GM18505 (cell line): ENCODE results near the gene CDKN1C.

Experiments used
- ATAC-seq: cut with Tn5 transposase; IDR thresholded peaks from one replicate; pipeline ENCODE4 v1.9.1; 2021; ENCODE audit not compliant: unreplicated experiment
- POLR2A ChIP-seq: IDR thresholded peaks from 4 replicates; pipeline ENCODE4 v1.6.1; 2011; ENCODE audit warnings: borderline replicate concordance; ENCODE audit not compliant: insufficient read depth, insufficient read length; ENCODE audit errors: extremely low read depth

CDKN1C gene

GRCh38 chr11:2886191-2886894 lies 768 bp upstream of the CDKN1C start:
- no peak for ATAC-seq
- TF ChIP-seq POLR2A, result no peak

- no peak for TF ChIP-seq POLR2A
- ATAC-seq, result no peak
Observed at GRCh38 chr11:2885017-2885677, 428 bp downstream of the CDKN1C start.

- TF ChIP-seq POLR2A, result no peak
- ATAC-seq, result no peak
Observed at GRCh38 chr11:2883979-2884815, 1.4 kb downstream of the CDKN1C start.

- no peak for ATAC-seq
- TF ChIP-seq POLR2A, result no peak
Observed at GRCh38 chr11:2883640-2883978, 2.0 kb downstream of the CDKN1C start.

- TF ChIP-seq POLR2A, result no peak
- ATAC-seq, result no peak
Observed at GRCh38 chr11:2882396-2883110, 3.0 kb downstream of the CDKN1C start.

- TF ChIP-seq POLR2A, result no peak
- no peak for ATAC-seq
Observed at GRCh38 chr11:2881981-2882375, 3.6 kb downstream of the CDKN1C start.

- TF ChIP-seq POLR2A, result no peak
- ATAC-seq, result no peak
Observed at GRCh38 chr11:2881076-2881980, 4.2 kb downstream of the CDKN1C start.

- TF ChIP-seq POLR2A, result no peak
- no peak for ATAC-seq
Observed at GRCh38 chr11:2880646-2881045, 4.9 kb downstream of the CDKN1C start.

- no peak for ATAC-seq
- TF ChIP-seq POLR2A, result no peak
Observed at GRCh38 chr11:2878782-2879181, 6.8 kb downstream of the CDKN1C start.

- ATAC-seq, result no peak
- no peak for TF ChIP-seq POLR2A
Observed at GRCh38 chr11:2877474-2877873, 8.1 kb downstream of the CDKN1C start.

- no peak for ATAC-seq
- no peak for TF ChIP-seq POLR2A
Observed at GRCh38 chr11:2874963-2875362, 10.6 kb downstream of the CDKN1C start.

GRCh38 chr11:2870969-2871680 lies 14.4 kb downstream of the CDKN1C start:
- TF ChIP-seq POLR2A, result no peak
- ATAC-seq, result no peak
